HUES48 (cell line): ENCODE data around the gene BPIFB1.

ENCODE experiments used
- H3K27ac ChIP-seq: one replicate; pipeline ENCODE4 v1.7.0; 2013; ENCODE audit warnings: low read depth, low read length, inconsistent platforms
- H3K27me3 ChIP-seq: 2 replicates; pipeline ENCODE4 v1.6.1; 2013; ENCODE audit warnings: mild to moderate bottlenecking, low read length; ENCODE audit not compliant: control insufficient read depth, insufficient read depth
- H3K36me3 ChIP-seq: 2 replicates; pipeline ENCODE4 v1.6.1; 2013; ENCODE audit warnings: low read length; ENCODE audit not compliant: control insufficient read depth, insufficient read depth
- H3K4me1 ChIP-seq: 2 replicates; pipeline ENCODE4 v1.6.1; 2013; ENCODE audit warnings: mild to moderate bottlenecking, low read length; ENCODE audit not compliant: control insufficient read depth, insufficient read depth
- H3K4me3 ChIP-seq: 2 replicates; pipeline ENCODE4 v1.5.1; 2013; ENCODE audit warnings: mild to moderate bottlenecking, low read depth, low read length
- H3K9ac ChIP-seq: 2 replicates; pipeline ENCODE4 v1.6.1; 2013; ENCODE audit warnings: mild to moderate bottlenecking, low read depth, low read length, moderate library complexity
- H3K9me3 ChIP-seq: 2 replicates; pipeline ENCODE4 v1.6.1; 2013; ENCODE audit warnings: low read length; ENCODE audit not compliant: control insufficient read depth, insufficient read depth

Gene BPIFB1

GRCh38 chr20:33311011-33311410 is 28.0 kb downstream of the BPIFB1 start:
- Histone ChIP-seq H3K9me3 (no peaks in the 10 kb centered on the region), H3K27me3 (no peaks in the 10 kb centered on the region), H3K4me3 (no peak overlapping the region), H3K4me1 (no peaks in the 10 kb centered on the region), H3K9ac (no peak overlapping the region), H3K27ac (no peak overlapping the region), H3K36me3 (no peaks in the 10 kb centered on the region)

GRCh38 chr20:33311996-33312395 is 29.0 kb downstream of the BPIFB1 start:
- Histone ChIP-seq H3K27me3 (no peaks in the 10 kb centered on the region), H3K9ac (no peak overlapping the region), H3K27ac (no peak overlapping the region), H3K9me3 (no peaks in the 10 kb centered on the region), H3K4me3 (no peak overlapping the region), H3K36me3 (no peaks in the 10 kb centered on the region), H3K4me1 (no peaks in the 10 kb centered on the region)

DNA sequence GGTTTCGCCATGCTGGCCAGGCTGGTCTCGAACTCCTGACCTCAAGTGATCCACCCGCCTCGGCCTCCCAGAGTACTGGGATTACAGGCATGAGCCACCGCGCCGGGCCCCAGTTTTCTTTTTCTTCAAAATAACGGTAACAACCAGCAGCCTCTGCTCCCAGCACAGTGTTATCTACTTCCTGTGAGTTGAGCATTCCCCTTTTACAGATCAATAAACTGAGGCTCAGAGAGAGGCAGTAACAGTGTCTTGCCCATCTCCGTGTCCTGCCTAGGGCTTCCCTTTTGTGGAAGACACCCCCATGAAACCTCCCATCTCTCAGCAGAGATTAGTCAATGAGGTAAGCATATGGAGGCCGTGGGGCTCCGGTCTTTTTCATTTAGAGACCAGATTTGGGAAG is 29.6 kb downstream of the BPIFB1 start:
- Histone ChIP-seq H3K4me3 (no peak overlapping the region), H3K36me3 (no peaks in the 10 kb centered on the region), H3K9me3 (no peaks in the 10 kb centered on the region), H3K27ac (no peak overlapping the region), H3K27me3 (no peaks in the 10 kb centered on the region), H3K4me1 (no peaks in the 10 kb centered on the region), H3K9ac (no peak overlapping the region)

DNA sequence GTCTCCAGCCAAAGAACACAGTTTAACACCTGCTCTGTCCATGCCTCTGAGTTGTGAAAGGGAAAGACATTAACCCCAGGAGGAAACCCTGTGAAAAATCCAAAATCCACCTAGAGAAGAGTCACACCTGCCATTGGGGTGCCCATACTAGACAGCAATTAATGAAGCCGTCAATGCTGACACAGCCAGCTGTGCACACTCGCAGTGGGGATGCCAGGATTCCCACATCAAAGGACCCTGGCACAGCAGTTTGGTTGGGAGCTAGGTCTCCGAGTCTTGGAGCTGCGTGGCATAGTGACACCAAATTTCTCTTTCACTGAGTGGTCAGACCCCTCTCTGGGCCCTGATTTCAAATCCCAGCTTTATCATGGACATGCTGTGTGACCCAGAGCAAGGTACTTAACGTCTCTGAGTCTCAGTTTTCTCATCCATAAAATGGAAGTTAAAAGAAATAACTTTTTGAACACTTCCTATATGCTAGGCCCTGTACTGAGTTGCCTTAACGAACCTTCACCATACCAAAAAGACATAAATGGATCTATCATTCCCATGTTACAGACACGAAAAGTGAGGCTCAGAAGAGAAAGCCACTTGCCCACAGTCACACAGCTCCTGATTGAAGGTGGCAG is 30.8 kb downstream of the BPIFB1 start:
- H3K9me3 ChIP-seq, result no peaks in the 10 kb centered on the region
- no peak overlapping the region for H3K9ac ChIP-seq
- no peaks in the 10 kb centered on the region for H3K27me3 ChIP-seq
- H3K27ac ChIP-seq, result no peak overlapping the region
- no peaks in the 10 kb centered on the region for H3K36me3 ChIP-seq
- H3K4me1 ChIP-seq, result no peaks in the 10 kb centered on the region
- H3K4me3 ChIP-seq, result no peak overlapping the region

DNA sequence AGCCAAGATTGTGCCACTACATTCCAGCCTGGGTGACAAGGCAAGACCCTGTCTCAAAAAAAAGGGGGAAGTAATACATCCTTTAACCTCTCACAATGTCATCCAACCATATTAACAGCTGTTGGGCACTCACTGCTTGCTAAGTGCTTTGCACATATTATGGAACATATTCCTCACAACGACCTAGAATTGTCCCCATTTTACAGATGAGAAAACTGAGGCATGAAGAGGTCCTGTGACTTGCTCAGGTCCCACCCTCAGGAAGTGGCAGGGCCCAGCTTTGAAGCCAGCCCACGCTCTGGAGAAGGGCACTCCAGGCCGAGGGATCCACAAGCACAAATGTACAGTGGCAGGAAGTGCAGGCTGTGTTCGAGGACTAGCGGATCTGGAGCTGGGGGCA is 33.3 kb downstream of the BPIFB1 start:
- no peaks in the 10 kb centered on the region for H3K36me3 ChIP-seq
- no peak overlapping the region for H3K9ac ChIP-seq
- H3K4me3 ChIP-seq, result no peak overlapping the region
- H3K4me1 ChIP-seq, result no peaks in the 10 kb centered on the region
- H3K27ac ChIP-seq, result no peak overlapping the region
- no peaks in the 10 kb centered on the region for H3K27me3 ChIP-seq
- no peaks in the 10 kb centered on the region for H3K9me3 ChIP-seq

- Histone ChIP-seq H3K27ac (no peak overlapping the region), H3K27me3 (no peaks in the 10 kb centered on the region), H3K4me1 (no peaks in the 10 kb centered on the region), H3K4me3 (no peak overlapping the region), H3K36me3 (no peaks in the 10 kb centered on the region), H3K9me3 (no peaks in the 10 kb centered on the region), H3K9ac (no peak overlapping the region)
Observed at GRCh38 chr20:33316958-33317357, 33.9 kb downstream of the BPIFB1 start.

- Histone ChIP-seq H3K4me3 (no peak overlapping the region), H3K27ac (no peak overlapping the region), H3K4me1 (no peaks in the 10 kb centered on the region), H3K27me3 (no peaks in the 10 kb centered on the region), H3K9me3 (no peaks in the 10 kb centered on the region), H3K9ac (no peak overlapping the region), H3K36me3 (no peaks in the 10 kb centered on the region)
Observed at GRCh38 chr20:33317424-33318095, 34.5 kb downstream of the BPIFB1 start.

DNA sequence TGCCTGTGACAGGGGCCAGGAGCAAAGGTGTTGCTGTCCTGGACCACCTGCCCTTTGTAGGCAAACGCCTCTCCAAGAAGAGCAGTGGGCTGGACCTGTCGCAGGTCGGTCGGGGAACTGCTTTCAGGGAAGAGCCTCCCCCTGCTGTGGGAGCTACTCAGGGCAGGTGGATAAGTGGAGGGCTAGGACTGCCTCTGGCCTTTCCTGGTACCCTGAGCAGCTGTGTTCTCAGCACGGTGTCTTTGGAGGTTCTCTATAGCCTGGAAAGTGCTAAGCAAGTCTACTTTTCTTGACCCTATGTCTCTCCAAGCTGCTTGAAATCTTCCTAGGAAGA is 35.0 kb downstream of the BPIFB1 start:
- H3K36me3 ChIP-seq, result no peaks in the 10 kb centered on the region
- no peak overlapping the region for H3K4me3 ChIP-seq
- no peaks in the 10 kb centered on the region for H3K4me1 ChIP-seq
- no peak overlapping the region for H3K27ac ChIP-seq
- no peak overlapping the region for H3K9ac ChIP-seq
- no peaks in the 10 kb centered on the region for H3K9me3 ChIP-seq
- H3K27me3 ChIP-seq, result no peaks in the 10 kb centered on the region

- Histone ChIP-seq H3K4me3 (no peak overlapping the region), H3K27me3 (no peaks in the 10 kb centered on the region), H3K27ac (no peak overlapping the region), H3K4me1 (no peaks in the 10 kb centered on the region), H3K9ac (no peak overlapping the region), H3K9me3 (no peaks in the 10 kb centered on the region), H3K36me3 (no peaks in the 10 kb centered on the region)
Observed at GRCh38 chr20:33320006-33320405, 37.0 kb downstream of the BPIFB1 start.

DNA sequence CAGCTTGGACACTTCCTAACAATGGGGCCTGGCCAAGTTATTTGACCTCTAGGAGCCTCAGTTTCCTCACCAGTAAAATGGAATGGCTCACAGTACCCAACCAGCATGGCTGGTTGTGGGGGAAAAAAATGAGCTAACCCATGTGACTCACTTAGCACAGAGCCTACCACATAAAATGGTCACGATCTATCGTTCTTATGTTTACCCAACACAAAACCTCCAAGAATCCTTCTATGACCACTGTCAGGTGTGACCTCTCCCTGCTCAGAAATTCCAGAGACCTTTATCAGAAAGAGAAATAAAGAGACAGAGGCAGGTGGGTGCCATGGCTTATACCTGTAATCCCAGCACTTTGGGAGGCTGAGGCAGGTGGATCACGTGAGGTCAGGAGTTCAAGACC is 39.4 kb downstream of the BPIFB1 start:
- Histone ChIP-seq H3K27ac (no peak overlapping the region), H3K9ac (no peak overlapping the region), H3K4me3 (no peak overlapping the region), H3K9me3 (no peaks in the 10 kb centered on the region), H3K27me3 (no peaks in the 10 kb centered on the region), H3K36me3 (no peaks in the 10 kb centered on the region), H3K4me1 (no peaks in the 10 kb centered on the region)

- Histone ChIP-seq H3K9ac (no peak overlapping the region), H3K27me3 (no peaks in the 10 kb centered on the region), H3K4me3 (no peak overlapping the region), H3K9me3 (no peaks in the 10 kb centered on the region), H3K36me3 (no peaks in the 10 kb centered on the region), H3K27ac (no peak overlapping the region), H3K4me1 (no peaks in the 10 kb centered on the region)
Observed at GRCh38 chr20:33323236-33323635, 40.2 kb downstream of the BPIFB1 start.
